Heart left ventricle (tissue), 16 donors: Measurements from ENCODE around the gene SMIM21. TPM values are rescaled to one million over a fixed set of nuclear protein-coding genes. Genes with fewer than 3 reads are reported as not detected.

Experiments
- ATAC-seq, 4 donors: fragments of 200-7000 bp; cut with Tn5 transposase; one replicate each; pipeline ENCODE4 v1.9.1; 2020 to 2022; ENCODE audit warnings: moderate library complexity in 4 of 4, mild to moderate bottlenecking in 3 of 4, moderate number of reproducible peaks in 1 of 4
- DNase-seq, 5 donors: peaks; one replicate each; pipeline ENCODE4 v3.0.0-alpha.2; 2020
- H3K27ac ChIP-seq, 12 donors: fragments of 200-600 bp; sonication (generic) in 4 of 12; one replicate each; pipeline versions ENCODE4 v1.5.0 to v1.8.0; 2016 to 2022; ENCODE audit warnings: mild to moderate bottlenecking in 2 of 12
- H3K27me3 ChIP-seq, 9 donors: fragments of 200-600 bp; sonication (generic) in 2 of 9; one replicate each; pipeline versions ENCODE4 v1.5.1 to v1.8.0; 2016 to 2022; ENCODE audit warnings: mild to moderate bottlenecking in 3 of 9
- H3K36me3 ChIP-seq, 9 donors: fragments of 200-600 bp; sonication (generic) in 2 of 9; one replicate each; pipeline versions ENCODE4 v1.5.0 to v1.8.0; 2018 to 2022; ENCODE audit warnings: mild to moderate bottlenecking in 2 of 9
- H3K4me1 ChIP-seq, 12 donors: fragments of 200-600 bp; sonication (generic) in 4 of 12; one replicate each; pipeline versions ENCODE4 v1.5.0 to v1.8.0; 2016 to 2022; ENCODE audit warnings: mild to moderate bottlenecking in 3 of 12
- H3K4me3 ChIP-seq, 12 donors: fragments of 200-600 bp; sonication (generic) in 4 of 12; one replicate each; pipeline versions ENCODE4 v1.5.0 to v1.8.0; 2017 to 2022; ENCODE audit warnings: mild to moderate bottlenecking in 9 of 12, moderate library complexity in 4 of 12
- H3K9me3 ChIP-seq, 12 donors: fragments of 200-600 bp; sonication (generic) in 4 of 12; one replicate each; pipeline versions ENCODE4 v1.5.0 to v1.8.0; 2016 to 2022; ENCODE audit warnings: mild to moderate bottlenecking in 1 of 12
- POLR2A ChIP-seq, 2 donors: fragments of 450-650 bp; IDR thresholded peaks; one replicate each; pipeline ENCODE4 v1.6.1; 2017; ENCODE audit warnings: antibody characterized with exemption in 2 of 2, mild to moderate bottlenecking in 2 of 2, moderate library complexity in 2 of 2
- WGBS, 4 donors: extraction: QIAGEN DNeasy Blood & Tissue Kit in 2 of 4; methylation state at CpG; one replicate each; pipeline versions ENCODE4 v1.1.5 to v1.1.7; 2013 to 2018; 5-methylcytosine and 5-hydroxymethylcytosine counted together
- intact Hi-C, 10 donors: fragments of 100-400 bp; cut with DNase I; formaldehyde crosslinking; loops; one replicate each; pipeline versions ENCODE4 v1.11.1 to v1.14.2; 2022
- polyA plus RNA-seq, 2 donors: library from polyadenylated mRNA; stranded (reverse); fragments of 200-250 nt; gene quantifications; one replicate each; pipeline ENCODE4 v1.2.3, GENCODE V29; 2013
- total RNA-seq, 9 donors: library from RNA; depleted of rRNA in 2 of 9; stranded (reverse); fragments of >200 nt in 2 of 9; fragmentation: NEBNext Ultra II Directional in 3 of 9; extraction: Animal tissue kit (Norgen Biotek cat#: 25700) in 3 of 9; gene quantifications; one replicate each; pipeline versions ENCODE4 v1.1.0 to v1.2.4, GENCODE V29; 2016 to 2023
- TF ChIP-seq, protein P1 (sequence below), 12 donors: fragments of 200-600 bp; sonication (generic) in 4 of 12; IDR thresholded peaks; one replicate each; pipeline versions ENCODE4 v1.5.0 to v1.8.0; 2018 to 2022; ENCODE audit warnings: antibody characterized with exemption in 12 of 12, mild to moderate bottlenecking in 5 of 12
- donor health status: ischemic (EF 13 %, LVEDD 7.1; RV severe dilation, severe dysfunction).
- donor health status: healthy with polysubstance abuse.
- donor health status: DM: no; HTN: yes; CAD: no.
- donor health status: DM: no; HTN: no; CAD: no.
- donor health status: ischemic (EF 25% LVEDD 6.9; RV normal size, moderate dysfunction).
- donor health status: ischemic (EF 25% LVEDD 5.7; RV mildly dilated, moderate dysfunction).
- donor health status: healthy.
- donor health status: DM: yes; HTN: yes; CAD: no.
- donor health status: ischemic (EF 35%, LVEDD 5.7; RV mildly dilated, moderate dysfunction).
- donor health status: nonischemic (EF 11% LVEDD 7.7; RV severe dilation, severe dysfunction).
- donor health status: DM: yes; HTN: yes; CAD: no.
- donor health status: PGD.
- donor health status: ischemic (EF 29% LVEDD 5.4; RV normal size, mild dysfunction).
- donor health status: nonischemic (EF 23%, LVEDD 6.1; RV moderate dilation, normal function).

SMIM21 gene
- total and polyA plus RNA-seq, 11 donors, result not detected

GRCh38 chr18:75455249-75456198 lies 28.0 kb upstream of the SMIM21 start:
- Histone ChIP-seq H3K9me3 (peaks cover 0 to 14% (median 0%) of the 10 kb centered on the region in 12 donors), H3K4me1 (peaks cover 0 to 14% (median 0%) of the 10 kb centered on the region in 12 donors), H3K4me3 (peak overlapping the region; percentile 41 to 70 (median 58)), H3K36me3 (no peaks in the 10 kb centered on the region), H3K27ac (peak overlapping the region in 4 of 12 donors; percentile 31 to 45 (median 34)), H3K27me3 (peaks cover 0 to 34% (median 0%) of the 10 kb centered on the region in 9 donors)
- no peak for TF ChIP-seq POLR2A (IDR thresholded peaks at IDR 0.05)
- TF ChIP-seq, protein P1, sequence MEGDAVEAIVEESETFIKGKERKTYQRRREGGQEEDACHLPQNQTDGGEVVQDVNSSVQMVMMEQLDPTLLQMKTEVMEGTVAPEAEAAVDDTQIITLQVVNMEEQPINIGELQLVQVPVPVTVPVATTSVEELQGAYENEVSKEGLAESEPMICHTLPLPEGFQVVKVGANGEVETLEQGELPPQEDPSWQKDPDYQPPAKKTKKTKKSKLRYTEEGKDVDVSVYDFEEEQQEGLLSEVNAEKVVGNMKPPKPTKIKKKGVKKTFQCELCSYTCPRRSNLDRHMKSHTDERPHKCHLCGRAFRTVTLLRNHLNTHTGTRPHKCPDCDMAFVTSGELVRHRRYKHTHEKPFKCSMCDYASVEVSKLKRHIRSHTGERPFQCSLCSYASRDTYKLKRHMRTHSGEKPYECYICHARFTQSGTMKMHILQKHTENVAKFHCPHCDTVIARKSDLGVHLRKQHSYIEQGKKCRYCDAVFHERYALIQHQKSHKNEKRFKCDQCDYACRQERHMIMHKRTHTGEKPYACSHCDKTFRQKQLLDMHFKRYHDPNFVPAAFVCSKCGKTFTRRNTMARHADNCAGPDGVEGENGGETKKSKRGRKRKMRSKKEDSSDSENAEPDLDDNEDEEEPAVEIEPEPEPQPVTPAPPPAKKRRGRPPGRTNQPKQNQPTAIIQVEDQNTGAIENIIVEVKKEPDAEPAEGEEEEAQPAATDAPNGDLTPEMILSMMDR (IDR thresholded peaks at IDR 0.05), result no peak
- DNase-seq, result peak in 2 of 5 donors; percentile 43 to 67
- 6 to 22% (median 9%) methylated on average over 24 to 84 of the region's 84 CpGs for WGBS, 4 donors
- peak; percentile 24 to 84 (median 83) for ATAC-seq
- intact Hi-C loops, result loop anchor here in 1 of 10 donors (5.0 kb wide), 1 partner anchor 243 kb away; the partner anchor contains the start of gene TSHZ1

DNA sequence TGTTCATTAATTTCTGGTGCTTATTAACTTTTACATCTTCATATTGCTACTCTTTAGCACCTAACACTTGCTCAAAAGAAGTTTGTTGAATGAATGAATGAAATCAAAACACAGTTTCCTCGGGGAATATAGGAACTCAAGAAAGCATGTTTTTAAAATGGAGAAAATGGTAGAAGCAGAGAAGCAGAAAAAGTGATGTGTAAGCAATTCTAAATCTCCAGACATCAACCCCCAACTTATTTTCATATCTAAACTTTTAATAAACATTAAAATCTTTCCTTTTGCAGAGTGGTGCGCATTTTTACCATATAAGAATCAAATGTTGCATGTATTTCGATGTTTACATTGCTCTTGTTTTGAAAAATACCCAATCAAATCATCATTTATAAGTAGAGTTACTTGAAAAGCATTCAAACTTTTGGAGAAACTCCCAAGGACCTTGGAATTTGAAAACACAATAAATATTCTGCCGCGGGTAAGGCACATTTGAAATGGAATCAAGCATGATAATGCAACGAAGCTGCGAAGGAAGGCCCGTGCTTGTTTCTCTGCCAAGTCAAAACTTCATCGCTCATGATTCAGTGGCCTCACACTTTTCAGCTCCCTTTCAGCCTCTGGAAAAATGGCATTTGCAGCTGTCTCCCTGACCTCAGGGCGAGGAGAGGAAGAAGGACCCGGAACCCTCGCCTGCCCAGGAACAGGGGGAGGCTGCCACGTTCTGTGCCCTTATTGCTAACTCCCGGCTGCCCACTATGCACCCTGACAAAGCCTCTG lies 26.7 kb upstream of the SMIM21 start:
- peaks cover 0 to 15% (median 0%) of the 10 kb centered on the region in 12 donors for H3K9me3 ChIP-seq
- H3K4me3 ChIP-seq, result no peak overlapping the region
- H3K4me1 ChIP-seq, result peaks cover 0 to 14% (median 0%) of the 10 kb centered on the region in 12 donors
- no peaks in the 10 kb centered on the region for H3K36me3 ChIP-seq
- DNase-seq (no peak), ATAC-seq (no peak)
- 82 to 88% (median 85%) methylated on average over 14 of the region's 14 CpGs for WGBS, 4 donors
- H3K27me3 ChIP-seq, result peaks cover 0 to 34% (median 0%) of the 10 kb centered on the region in 9 donors
- intact Hi-C loops, result no loop called here
- H3K27ac ChIP-seq, result no peak overlapping the region
- TF ChIP-seq POLR2A (IDR thresholded peaks at IDR 0.05), result no peak
- TF ChIP-seq, protein P1 (IDR thresholded peaks at IDR 0.05), result no peak

- H3K36me3 ChIP-seq, result no peaks in the 10 kb centered on the region
- ATAC-seq, result no peak
- peaks cover 0 to 9% (median 0%) of the 10 kb centered on the region in 12 donors for H3K4me1 ChIP-seq
- 59 to 77% (median 68%) methylated on average over 3 of the region's 3 CpGs for WGBS, 4 donors
- no peak overlapping the region for H3K4me3 ChIP-seq
- H3K27ac ChIP-seq, result no peak overlapping the region
- intact Hi-C loops, result no loop called here
- peaks cover 0 to 14% (median 0%) of the 10 kb centered on the region in 12 donors for H3K9me3 ChIP-seq
- DNase-seq, result no peak
- TF ChIP-seq, protein P1 (IDR thresholded peaks at IDR 0.05), result no peak
- H3K27me3 ChIP-seq, result peaks cover 0 to 22% (median 0%) of the 10 kb centered on the region in 9 donors
Measured at GRCh38 chr18:75450906-75451305, 23.4 kb upstream of the SMIM21 start.
